Calu3 (cell line): Measurements from ENCODE around the gene CABP5. TPM values are rescaled to one million over a fixed set of nuclear protein-coding genes. Genes with fewer than 3 reads are reported as not detected.

Experiments used
- BruUV-seq: library from RNA; stranded (reverse); fragments of 400-500 nt; replicated peaks from 2 replicates; lab custom pipeline; 2021; lab: Mats Ljungman, UMichigan
- CTCF ChIA-PET: fragments of 300-600 bp; sonication (Branson Sonifier 250); formaldehyde crosslinking; loops from one replicate; lab custom pipeline; 2022; ENCODE audit warnings: antibody characterized with exemption; lab: Charles Lee
- DNase-seq: peaks from one replicate; pipeline ENCODE4 v3.0.0; 2022
- H3K27ac Mint-ChIP-seq: one replicate; pipeline ENCODE4 v1.8.0; 2022; ENCODE audit warnings: mixed read lengths; ENCODE audit not compliant: unreplicated experiment
- H3K27me3 Mint-ChIP-seq: one replicate; pipeline ENCODE4 v1.8.0; 2022; ENCODE audit warnings: mixed read lengths; ENCODE audit not compliant: unreplicated experiment
- H3K36me3 Mint-ChIP-seq: one replicate; pipeline ENCODE4 v1.8.0; 2022; ENCODE audit warnings: mild to moderate bottlenecking, moderate library complexity, mixed read lengths; ENCODE audit not compliant: insufficient read depth, unreplicated experiment
- H3K4me1 Mint-ChIP-seq: one replicate; pipeline ENCODE4 v1.8.0; 2022; ENCODE audit warnings: mild to moderate bottlenecking, low read depth, mixed read lengths; ENCODE audit not compliant: unreplicated experiment
- H3K4me3 Mint-ChIP-seq: one replicate; pipeline ENCODE4 v1.8.0; 2022; ENCODE audit warnings: mild to moderate bottlenecking, low read depth, moderate library complexity, mixed read lengths; ENCODE audit not compliant: unreplicated experiment
- H3K9me3 Mint-ChIP-seq: one replicate; pipeline ENCODE4 v1.8.0; 2022; ENCODE audit warnings: low read depth, mixed read lengths; ENCODE audit not compliant: unreplicated experiment
- CTCF ChIP-seq: fragments of 200-600 bp; IDR thresholded peaks from one replicate; pipeline ENCODE4 v1.8.0; 2022; ENCODE audit warnings: antibody characterized with exemption; ENCODE audit not compliant: unreplicated experiment
- intact Hi-C: fragments of 100-400 bp; cut with micrococcal nuclease; formaldehyde crosslinking; loops from one replicate; pipeline ENCODE4 v1.10.0; 2022; ENCODE audit not compliant: unreplicated experiment
- total RNA-seq: library from RNA; stranded (reverse); gene quantifications from 2 replicates; pipeline ENCODE4 v1.2.3, GENCODE V29; 2022

CABP5 gene
- total RNA-seq, 1 experiment from 2014 or later = not detected

GRCh38 chr19:48023011-48023410 is 20.9 kb downstream of the CABP5 start:
- intact Hi-C loops = no loop called here
- no peak for TF ChIP-seq CTCF
- Mint-ChIP-seq H3K4me1 (no peaks in the 10 kb centered on the region), H3K27ac (no peak overlapping the region), H3K36me3 (no peaks in the 10 kb centered on the region), H3K9me3 (no peaks in the 10 kb centered on the region), H3K4me3 (no peak overlapping the region), H3K27me3 (peaks cover 94% of the 10 kb centered on the region)
- CTCF ChIA-PET = interaction anchor here (0.7 kb wide), 1 partner anchor 1274 kb away, joined by 5 read pairs; no protein-coding TSS in a partner anchor
- no TSS peak for BruUV-seq
- no peak for DNase-seq

GRCh38 chr19:48020686-48021085 is 23.2 kb downstream of the CABP5 start:
- H3K27me3 Mint-ChIP-seq = peaks cover 94% of the 10 kb centered on the region
- H3K27ac Mint-ChIP-seq = no peak overlapping the region
- H3K36me3 Mint-ChIP-seq = no peaks in the 10 kb centered on the region
- H3K9me3 Mint-ChIP-seq = no peaks in the 10 kb centered on the region
- no peak overlapping the region for H3K4me3 Mint-ChIP-seq
- no peaks in the 10 kb centered on the region for H3K4me1 Mint-ChIP-seq
- CTCF ChIA-PET = no interaction called here
- TF ChIP-seq CTCF = no peak
- intact Hi-C loops = no loop called here
- no TSS peak for BruUV-seq
- no peak for DNase-seq

GRCh38 chr19:48010932-48011758 is 32.7 kb downstream of the CABP5 start:
- H3K36me3 Mint-ChIP-seq = no peaks in the 10 kb centered on the region
- intact Hi-C loops = no loop called here
- peaks cover 3% of the 10 kb centered on the region for H3K9me3 Mint-ChIP-seq
- no peak overlapping the region for H3K4me3 Mint-ChIP-seq
- no peaks in the 10 kb centered on the region for H3K4me1 Mint-ChIP-seq
- no peak for DNase-seq
- no peak overlapping the region for H3K27ac Mint-ChIP-seq
- no peak for TF ChIP-seq CTCF
- CTCF ChIA-PET = no interaction called here
- BruUV-seq = no TSS peak
- H3K27me3 Mint-ChIP-seq = peaks cover 29% of the 10 kb centered on the region

GRCh38 chr19:48006762-48007161 is 37.1 kb downstream of the CABP5 start:
- H3K4me3 Mint-ChIP-seq = no peak overlapping the region
- no peaks in the 10 kb centered on the region for H3K36me3 Mint-ChIP-seq
- peaks cover 3% of the 10 kb centered on the region for H3K9me3 Mint-ChIP-seq
- intact Hi-C loops = no loop called here
- no peak overlapping the region for H3K27ac Mint-ChIP-seq
- H3K4me1 Mint-ChIP-seq = no peaks in the 10 kb centered on the region
- peak; percentile 14 for DNase-seq
- H3K27me3 Mint-ChIP-seq = peaks cover 44% of the 10 kb centered on the region
- CTCF ChIA-PET = no interaction called here
- no TSS peak for BruUV-seq
- TF ChIP-seq CTCF = peak; percentile 31
